Neural crest cell (in vitro differentiated cells): ENCODE measurements around the gene ITPRIPL1. TPM values are rescaled to one million over a fixed set of nuclear protein-coding genes. Genes with fewer than 3 reads are reported as not detected.

Source experiments
- DNase-seq: peaks from one replicate; pipeline ENCODE4 v3.0.0; 2021; ENCODE audit warnings: low read depth, mixed read lengths, low spot score
- H3K27ac Mint-ChIP-seq: one replicate; pipeline ENCODE4 v1.8.0; 2021; ENCODE audit warnings: mild to moderate bottlenecking, mixed read lengths; ENCODE audit not compliant: unreplicated experiment
- H3K27me3 Mint-ChIP-seq: 2 replicates; pipeline ENCODE4 v1.8.0; 2021; ENCODE audit warnings: low read depth, mild to moderate bottlenecking, mixed read lengths
- H3K36me3 Mint-ChIP-seq: 2 replicates; pipeline ENCODE4 v1.8.0; 2021; ENCODE audit warnings: low read depth, mild to moderate bottlenecking, mixed read lengths
- H3K4me1 Mint-ChIP-seq: 2 replicates; pipeline ENCODE4 v1.8.0; 2021; ENCODE audit warnings: mixed read lengths
- H3K4me3 Mint-ChIP-seq: one replicate; pipeline ENCODE4 v1.8.0; 2021; ENCODE audit warnings: mild to moderate bottlenecking, mixed read lengths
- H3K9me3 Mint-ChIP-seq: 2 replicates; pipeline ENCODE4 v1.8.0; 2021; ENCODE audit warnings: mixed read lengths
- CTCF ChIP-seq: fragments of 200-600 bp; sonication (generic); conservative IDR thresholded peaks from 2 replicates; pipeline ENCODE4 v1.5.0; 2021; ENCODE audit warnings: antibody characterized with exemption, mild to moderate bottlenecking
- total RNA-seq: library from RNA; stranded (reverse); gene quantifications from 2 replicates; pipeline ENCODE4 v1.2.1, GENCODE V29; 2021

The ITPRIPL1 gene
- total RNA-seq, 1 donor from 2014 or later = 24.2 TPM

DNA sequence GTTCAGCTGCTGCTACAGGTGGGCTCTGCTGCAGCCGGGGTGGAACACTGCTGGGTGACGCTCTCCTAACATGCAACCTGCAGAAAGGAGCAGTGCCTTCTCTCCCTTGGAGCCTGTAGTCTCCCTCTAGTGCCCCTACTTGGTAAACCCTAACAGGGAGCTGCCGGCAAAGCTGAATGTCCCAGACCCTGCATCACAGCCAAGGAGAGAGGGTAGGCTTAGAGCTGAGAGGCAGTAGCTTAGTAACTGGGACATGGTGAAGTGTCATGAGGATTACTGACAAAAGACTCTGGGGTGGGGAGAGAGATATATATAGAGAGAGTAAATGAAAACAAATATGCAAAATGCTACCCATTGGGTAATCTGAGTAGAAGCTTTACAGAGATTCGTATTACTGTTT, 20.3 kb downstream of the ITPRIPL1 start:
- TF ChIP-seq CTCF = peak; percentile 14
- Mint-ChIP-seq H3K36me3 (peaks cover 24% of the 10 kb centered on the region), H3K4me1 (no peaks in the 10 kb centered on the region), H3K27me3 (no peaks in the 10 kb centered on the region), H3K27ac (no peak overlapping the region), H3K9me3 (no peaks in the 10 kb centered on the region), H3K4me3 (no peak overlapping the region)
- DNase-seq = no peak

DNA sequence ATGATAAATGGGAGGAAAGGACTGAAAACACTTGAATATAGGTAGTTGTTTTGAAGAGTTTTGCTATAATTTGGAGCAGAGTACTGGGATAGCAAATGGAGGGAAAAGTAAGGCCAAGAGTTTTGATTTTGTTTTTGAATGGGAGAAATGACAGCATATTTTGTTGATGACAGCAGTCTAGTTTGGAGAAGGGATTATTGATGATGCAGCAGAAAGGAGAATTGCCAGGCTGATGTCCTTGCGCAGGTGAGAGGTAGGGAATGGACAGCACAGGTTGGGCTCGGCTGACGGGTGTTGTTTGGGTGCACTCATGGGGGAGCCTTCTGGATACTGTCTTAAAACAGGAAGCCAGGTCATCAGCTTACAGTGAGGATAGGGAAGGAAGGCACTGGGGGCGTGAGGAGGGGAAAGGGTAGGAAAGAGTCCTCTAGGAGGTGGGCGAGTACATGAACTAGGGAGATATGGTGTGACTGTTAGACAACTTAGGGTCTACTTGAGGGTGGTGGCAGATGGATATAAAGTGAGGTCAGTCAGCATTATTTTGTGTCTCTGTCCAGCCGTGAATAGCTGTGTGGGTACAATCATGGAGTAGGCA, 20.8 kb downstream of the ITPRIPL1 start:
- no peak for TF ChIP-seq CTCF
- H3K36me3 Mint-ChIP-seq = peaks cover 26% of the 10 kb centered on the region
- H3K4me3 Mint-ChIP-seq = no peak overlapping the region
- DNase-seq = no peak
- no peaks in the 10 kb centered on the region for H3K27me3 Mint-ChIP-seq
- H3K27ac Mint-ChIP-seq = no peak overlapping the region
- no peaks in the 10 kb centered on the region for H3K4me1 Mint-ChIP-seq
- H3K9me3 Mint-ChIP-seq = no peaks in the 10 kb centered on the region

- no peaks in the 10 kb centered on the region for H3K4me1 Mint-ChIP-seq
- no peak for TF ChIP-seq CTCF
- DNase-seq = no peak
- peaks cover 28% of the 10 kb centered on the region for H3K36me3 Mint-ChIP-seq
- H3K9me3 Mint-ChIP-seq = no peaks in the 10 kb centered on the region
- no peak overlapping the region for H3K4me3 Mint-ChIP-seq
- no peaks in the 10 kb centered on the region for H3K27me3 Mint-ChIP-seq
- peak overlapping the region; percentile 82 for H3K27ac Mint-ChIP-seq
Measured at GRCh38 chr2:96347395-96347794, 22.3 kb downstream of the ITPRIPL1 start.

GRCh38 chr2:96353032-96353561, 28.0 kb downstream of the ITPRIPL1 start:
- Mint-ChIP-seq H3K27me3 (no peaks in the 10 kb centered on the region), H3K36me3 (peaks cover 17% of the 10 kb centered on the region)

GRCh38 chr2:96353606-96354101, 28.5 kb downstream of the ITPRIPL1 start:
- peaks cover 17% of the 10 kb centered on the region for H3K36me3 Mint-ChIP-seq
- no peak overlapping the region for H3K27ac Mint-ChIP-seq
- no peak for DNase-seq
- no peak for TF ChIP-seq CTCF
- no peaks in the 10 kb centered on the region for H3K4me1 Mint-ChIP-seq
- no peaks in the 10 kb centered on the region for H3K9me3 Mint-ChIP-seq
- no peaks in the 10 kb centered on the region for H3K27me3 Mint-ChIP-seq
- no peak overlapping the region for H3K4me3 Mint-ChIP-seq

More at GRCh38 chr2:96353032-96353561, 28.0 kb downstream of the ITPRIPL1 start:
- no peaks in the 10 kb centered on the region for H3K9me3 Mint-ChIP-seq
- H3K4me1 Mint-ChIP-seq = no peaks in the 10 kb centered on the region
- TF ChIP-seq CTCF = no peak
- no peak overlapping the region for H3K27ac Mint-ChIP-seq
- no peak overlapping the region for H3K4me3 Mint-ChIP-seq
- DNase-seq = no peak
